SK-N-MC (cell line): ENCODE measurements around the gene HOXA11.

Source experiments
- DNase-seq: peaks from one replicate; pipeline ENCODE4 v3.0.0-alpha.2; 2011; ENCODE audit warnings: low read depth, low spot score
- H3K27ac ChIP-seq: fragments of 200-600 bp; sonication (generic); 2 replicates; pipeline ENCODE4 v1.5.1; 2016; ENCODE audit warnings: mixed run types
- H3K36me3 ChIP-seq: fragments of 200-600 bp; sonication (generic); 2 replicates; pipeline ENCODE4 v1.6.1; 2017; ENCODE audit warnings: antibody characterized with exemption, low read length, mixed read lengths; ENCODE audit not compliant: insufficient read depth
- H3K4me3 ChIP-seq: fragments of 200-600 bp; sonication (generic); 2 replicates; pipeline ENCODE4 v1.5.1; 2016
- H3K9ac ChIP-seq: fragments of 200-600 bp; sonication (generic); 2 replicates; pipeline ENCODE4 v1.8.0; 2017; ENCODE audit warnings: mixed run types, mixed read lengths; ENCODE audit not compliant: insufficient read length
- H3K9me3 ChIP-seq: fragments of 200-600 bp; sonication (generic); 2 replicates; pipeline ENCODE4 v1.6.1; 2017; ENCODE audit warnings: low read depth, mild to moderate bottlenecking, antibody characterized with exemption, low read length, moderate library complexity, mixed read lengths
- EZH2 ChIP-seq: fragments of 200-600 bp; sonication (generic); IDR thresholded peaks from one replicate; pipeline ENCODE4 v1.6.1; 2017; ENCODE audit warnings: antibody characterized with exemption
- FOXP2 ChIP-seq: optimal IDR thresholded peaks from 2 replicates; pipeline ENCODE3; 2011; ENCODE audit warnings: mild to moderate bottlenecking, moderate library complexity; ENCODE audit not compliant: insufficient read depth; ENCODE audit errors: extremely low read length, control extremely low read depth
- POLR2AphosphoS5 ChIP-seq: IDR thresholded peaks from 2 replicates; pipeline ENCODE4 v1.6.1; 2012; ENCODE audit warnings: mild to moderate bottlenecking, low read depth, low read length, borderline replicate concordance

HOXA11 gene

GRCh38 chr7:27159266-27160144 lies 25.5 kb downstream of the HOXA11 start:
- TF ChIP-seq EZH2 (no peak), FOXP2 (no peak), POLR2AphosphoS5 (no peak)
- H3K9ac ChIP-seq, result no peak overlapping the region
- no peaks in the 10 kb centered on the region for H3K36me3 ChIP-seq
- no peak overlapping the region for H3K27ac ChIP-seq
- no peak for DNase-seq
- H3K4me3 ChIP-seq, result no peak overlapping the region
- H3K9me3 ChIP-seq, result no peaks in the 10 kb centered on the region

GRCh38 chr7:27158436-27159265 lies 26.4 kb downstream of the HOXA11 start:
- H3K4me3 ChIP-seq, result no peak overlapping the region
- no peak for TF ChIP-seq POLR2AphosphoS5
- TF ChIP-seq EZH2, result no peak
- no peak for TF ChIP-seq FOXP2
- H3K9ac ChIP-seq, result no peak overlapping the region
- no peaks in the 10 kb centered on the region for H3K36me3 ChIP-seq
- no peaks in the 10 kb centered on the region for H3K9me3 ChIP-seq
- no peak overlapping the region for H3K27ac ChIP-seq
- no peak for DNase-seq

GRCh38 chr7:27157702-27158431 lies 27.2 kb downstream of the HOXA11 start:
- no peak for DNase-seq
- Histone ChIP-seq H3K9ac (no peak overlapping the region), H3K36me3 (no peaks in the 10 kb centered on the region), H3K9me3 (no peaks in the 10 kb centered on the region), H3K4me3 (no peak overlapping the region), H3K27ac (no peak overlapping the region)
- TF ChIP-seq EZH2 (no peak), FOXP2 (no peak), POLR2AphosphoS5 (no peak)

GRCh38 chr7:27156916-27157701 lies 27.9 kb downstream of the HOXA11 start:
- H3K9ac ChIP-seq, result no peak overlapping the region
- no peak for TF ChIP-seq EZH2
- peak; percentile 46; the same call in 1 of the 2 replicates for TF ChIP-seq POLR2AphosphoS5
- TF ChIP-seq FOXP2, result peak; percentile 18
- DNase-seq, result no peak
- H3K27ac ChIP-seq, result no peak overlapping the region
- H3K4me3 ChIP-seq, result peak overlapping the region; percentile 86
- no peaks in the 10 kb centered on the region for H3K36me3 ChIP-seq
- H3K9me3 ChIP-seq, result no peaks in the 10 kb centered on the region

GRCh38 chr7:27156508-27156898 lies 28.5 kb downstream of the HOXA11 start, which contains the start of gene HOXA7:
Gene HOXA7 (minus strand): TSS chr7:27156675. CDS start chr7:27156545, 130 bp downstream.
- DNase-seq, result no peak
- Histone ChIP-seq H3K36me3 (no peaks in the 10 kb centered on the region), H3K27ac (no peak within 1 kb of the TSS), H3K9ac (peak within 1 kb of the TSS; percentile 28), H3K9me3 (no peaks in the 10 kb centered on the region), H3K4me3 (peak within 1 kb of the TSS; percentile 86)
- TF ChIP-seq FOXP2 (no peak), EZH2 (no peak), POLR2AphosphoS5 (no peak)

- no peak for DNase-seq
- TF ChIP-seq POLR2AphosphoS5, result no peak
- no peak for TF ChIP-seq FOXP2
- TF ChIP-seq EZH2, result no peak
Measured at GRCh38 chr7:27155816-27156507, 29.1 kb downstream of the HOXA11 start.

GRCh38 chr7:27154901-27155815 lies 29.9 kb downstream of the HOXA11 start:
- Histone ChIP-seq H3K27ac (no peak overlapping the region), H3K4me3 (peak overlapping the region; percentile 86)
- no peak for DNase-seq

More at GRCh38 chr7:27155816-27156507, 29.1 kb downstream of the HOXA11 start:
- H3K4me3 ChIP-seq, result peak overlapping the region; percentile 86
- H3K9me3 ChIP-seq, result no peaks in the 10 kb centered on the region
- H3K36me3 ChIP-seq, result no peaks in the 10 kb centered on the region
- no peak overlapping the region for H3K27ac ChIP-seq
- H3K9ac ChIP-seq, result peak overlapping the region; percentile 28

More at GRCh38 chr7:27154901-27155815, 29.9 kb downstream of the HOXA11 start:
- TF ChIP-seq POLR2AphosphoS5, result no peak
- no peak for TF ChIP-seq EZH2
- TF ChIP-seq FOXP2, result no peak
- Histone ChIP-seq H3K9me3 (no peaks in the 10 kb centered on the region), H3K9ac (no peak overlapping the region), H3K36me3 (no peaks in the 10 kb centered on the region)
